Cardiac fibroblast (primary cell): ENCODE data around the gene TDP1.
A peak's percentile ranks its signal among the peaks of the same experiment; 100 is the strongest.

Experiments used
- DNase-seq, 2 donors: peaks; one replicate each; pipeline versions ENCODE4 v3.0.0 to v3.0.0-alpha.2; 2010; ENCODE audit warnings: low read depth in 2 of 2
- H3K4me3 ChIP-seq, 2 donors: replicated peaks in 1 of 2; 1 replicate in 1 of 2; 2 replicates in 1 of 2; pipeline ENCODE4 v1.5.1; 2011; ENCODE audit warnings: low read depth in 2 of 2, low read length in 2 of 2, mild to moderate bottlenecking in 2 of 2, moderate library complexity in 1 of 2
- TF ChIP-seq, protein P1 (sequence below): IDR thresholded peaks from one replicate; pipeline ENCODE4 v1.5.1; 2011; ENCODE audit warnings: low read depth, mild to moderate bottlenecking, low read length, inconsistent platforms

TDP1 gene

GRCh38 chr14:89955022-89955744, 544 bp upstream of the TDP1 start:
- H3K4me3 ChIP-seq: peak overlapping the region; percentile 65 to 72
- TF ChIP-seq, protein P1, sequence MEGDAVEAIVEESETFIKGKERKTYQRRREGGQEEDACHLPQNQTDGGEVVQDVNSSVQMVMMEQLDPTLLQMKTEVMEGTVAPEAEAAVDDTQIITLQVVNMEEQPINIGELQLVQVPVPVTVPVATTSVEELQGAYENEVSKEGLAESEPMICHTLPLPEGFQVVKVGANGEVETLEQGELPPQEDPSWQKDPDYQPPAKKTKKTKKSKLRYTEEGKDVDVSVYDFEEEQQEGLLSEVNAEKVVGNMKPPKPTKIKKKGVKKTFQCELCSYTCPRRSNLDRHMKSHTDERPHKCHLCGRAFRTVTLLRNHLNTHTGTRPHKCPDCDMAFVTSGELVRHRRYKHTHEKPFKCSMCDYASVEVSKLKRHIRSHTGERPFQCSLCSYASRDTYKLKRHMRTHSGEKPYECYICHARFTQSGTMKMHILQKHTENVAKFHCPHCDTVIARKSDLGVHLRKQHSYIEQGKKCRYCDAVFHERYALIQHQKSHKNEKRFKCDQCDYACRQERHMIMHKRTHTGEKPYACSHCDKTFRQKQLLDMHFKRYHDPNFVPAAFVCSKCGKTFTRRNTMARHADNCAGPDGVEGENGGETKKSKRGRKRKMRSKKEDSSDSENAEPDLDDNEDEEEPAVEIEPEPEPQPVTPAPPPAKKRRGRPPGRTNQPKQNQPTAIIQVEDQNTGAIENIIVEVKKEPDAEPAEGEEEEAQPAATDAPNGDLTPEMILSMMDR: no peak
- no peak for DNase-seq

- no peak for DNase-seq
- TF ChIP-seq, protein P1: no peak
- peak overlapping the region; percentile 65 to 72 for H3K4me3 ChIP-seq
Observed at GRCh38 chr14:89956661-89957009, 908 bp downstream of the TDP1 start.

DNA sequence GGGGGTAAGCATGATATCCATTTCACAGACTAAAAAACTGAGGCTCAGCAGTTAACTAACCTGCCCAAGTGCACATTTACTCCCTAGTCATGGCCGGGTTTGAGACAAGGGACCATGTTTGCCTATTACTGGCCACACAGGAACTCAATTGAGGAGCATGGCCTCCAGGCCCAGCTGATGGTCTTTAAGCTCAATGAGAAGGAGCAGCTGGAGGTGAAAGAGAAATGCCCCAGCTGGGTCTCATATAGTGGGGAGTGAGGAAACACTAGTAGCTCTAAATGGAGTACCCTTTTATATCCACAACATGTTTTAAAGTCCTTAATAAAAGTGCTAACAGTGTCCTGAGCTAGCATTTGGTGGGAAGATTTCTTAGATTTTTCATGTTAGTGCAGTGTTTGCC, 1.6 kb downstream of the TDP1 start:
- TF ChIP-seq, protein P1: no peak
- no peak for DNase-seq
- H3K4me3 ChIP-seq: no peak overlapping the region

DNA sequence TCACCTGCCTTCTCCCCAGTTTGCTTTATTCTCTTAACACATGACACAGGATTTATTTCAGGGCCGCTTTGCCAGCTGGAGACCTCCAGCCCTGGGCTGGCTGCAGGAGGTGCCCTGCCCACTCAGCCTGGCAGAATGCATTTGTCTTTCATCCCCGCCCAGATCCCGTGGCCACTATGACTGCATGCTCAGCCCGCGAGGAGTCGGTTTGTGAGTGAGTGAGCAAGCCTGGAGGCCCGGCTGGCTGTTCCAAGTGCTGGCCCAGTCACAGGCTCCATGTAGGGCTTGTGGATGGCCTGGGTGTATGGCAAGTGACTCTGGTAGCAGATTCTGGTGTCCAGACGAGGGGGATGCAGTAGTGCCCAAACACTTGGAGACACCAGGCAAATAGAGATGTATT, 2.1 kb downstream of the TDP1 start:
- no peak overlapping the region for H3K4me3 ChIP-seq
- no peak for DNase-seq
- TF ChIP-seq, protein P1: no peak

GRCh38 chr14:89958966-89959365, 3.2 kb downstream of the TDP1 start:
- DNase-seq: no peak
- no peak overlapping the region for H3K4me3 ChIP-seq
- TF ChIP-seq, protein P1: no peak

GRCh38 chr14:89959853-89960445, 4.2 kb downstream of the TDP1 start:
- H3K4me3 ChIP-seq: no peak overlapping the region
- DNase-seq: no peak
- TF ChIP-seq, protein P1: no peak

DNA sequence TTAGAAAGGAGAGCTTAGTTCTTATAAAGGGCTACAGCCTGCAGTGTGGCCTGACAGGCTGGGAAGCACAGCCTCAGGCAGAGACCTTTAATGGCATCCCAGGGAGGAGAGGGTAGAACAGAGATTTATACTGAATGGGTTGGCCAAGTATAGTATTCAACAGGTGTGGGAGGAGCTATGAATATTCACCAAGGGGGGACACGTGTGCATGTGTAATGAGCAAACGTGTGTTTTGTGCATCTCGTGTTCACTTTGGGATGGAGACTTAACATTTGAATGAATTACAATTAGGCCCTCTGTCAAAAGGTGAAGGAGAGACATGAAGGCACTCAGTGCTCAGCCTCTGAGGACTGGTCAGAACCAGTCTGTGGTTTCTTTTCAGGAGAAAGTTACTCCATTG, 5.2 kb downstream of the TDP1 start:
- DNase-seq: no peak
- H3K4me3 ChIP-seq: no peak overlapping the region
- TF ChIP-seq, protein P1: no peak
